Skeletal muscle satellite cell (primary cell): ENCODE data around the gene PKD1L1.
A peak's percentile ranks its signal among the peaks of the same experiment; 100 is the strongest.
"Not testable (repeated sequence)": the region's sequence is repeated elsewhere in the genome, so short reads cannot be mapped to it uniquely, and the experiment has no call there.

Experiments used
- H3K27me3 ChIP-seq: 2 replicates; pipeline ENCODE4 v1.7.0; 2013; ENCODE audit warnings: low read length; ENCODE audit not compliant: control insufficient read depth, insufficient read depth
- H3K36me3 ChIP-seq: 2 replicates; pipeline ENCODE4 v1.7.0; 2013; ENCODE audit warnings: mild to moderate bottlenecking, control low read depth, low read length; ENCODE audit not compliant: insufficient read depth
- H3K4me1 ChIP-seq: 2 replicates; pipeline ENCODE4 v1.7.0; 2013; ENCODE audit warnings: low read length; ENCODE audit not compliant: control insufficient read depth, insufficient read depth
- H3K4me2 ChIP-seq: 2 replicates; pipeline ENCODE4 v1.7.0; 2013; ENCODE audit warnings: mild to moderate bottlenecking, low read length
- H3K4me3 ChIP-seq: 2 replicates; pipeline ENCODE4 v1.7.0; 2013; ENCODE audit warnings: low read length
- H3K9ac ChIP-seq: 2 replicates; pipeline ENCODE4 v1.7.0; 2013; ENCODE audit warnings: mild to moderate bottlenecking, low read depth, low read length, moderate library complexity
- H3K9me3 ChIP-seq: replicated peaks from 2 replicates; pipeline ENCODE4 v1.7.0; 2013; ENCODE audit warnings: mild to moderate bottlenecking, control low read depth, low read length

PKD1L1 gene

GRCh38 chr7:47943676-47944474, 4.4 kb downstream of the PKD1L1 start:
- Histone ChIP-seq H3K4me2 (no peak overlapping the region), H3K9me3 (no peaks in the 10 kb centered on the region), H3K4me3 (no peak overlapping the region), H3K9ac (no peak overlapping the region), H3K27me3 (no peaks in the 10 kb centered on the region), H3K36me3 (no peaks in the 10 kb centered on the region), H3K4me1 (peaks cover 30% of the 10 kb centered on the region)

- H3K4me2 ChIP-seq, H3K9ac ChIP-seq, H3K27me3 ChIP-seq, H3K9me3 ChIP-seq, H3K36me3 ChIP-seq, H3K4me3 ChIP-seq: not testable (repeated sequence)
- H3K4me1 ChIP-seq: peaks cover 30% of the 10 kb centered on the region
These were observed 5.6 kb downstream of the PKD1L1 start for GRCh38 chr7:47942651-47943050.

GRCh38 chr7:47942132-47942531, 6.1 kb downstream of the PKD1L1 start:
- H3K4me1 ChIP-seq: peaks cover 30% of the 10 kb centered on the region
- no peaks in the 10 kb centered on the region for H3K9me3 ChIP-seq
- H3K9ac ChIP-seq: peak overlapping the region; percentile 71
- peak overlapping the region; percentile 51 for H3K4me2 ChIP-seq
- H3K4me3 ChIP-seq: no peak overlapping the region
- H3K36me3 ChIP-seq: no peaks in the 10 kb centered on the region
- no peaks in the 10 kb centered on the region for H3K27me3 ChIP-seq

GRCh38 chr7:47941136-47941844, 7.0 kb downstream of the PKD1L1 start:
- H3K9me3 ChIP-seq: no peaks in the 10 kb centered on the region
- H3K4me1 ChIP-seq: peaks cover 30% of the 10 kb centered on the region
- H3K27me3 ChIP-seq: no peaks in the 10 kb centered on the region
- peak overlapping the region; percentile 75 for H3K4me2 ChIP-seq
- peak overlapping the region; percentile 39 for H3K4me3 ChIP-seq
- peak overlapping the region; percentile 81 for H3K9ac ChIP-seq
- H3K36me3 ChIP-seq: no peaks in the 10 kb centered on the region

GRCh38 chr7:47940088-47941013, 7.9 kb downstream of the PKD1L1 start:
- no peaks in the 10 kb centered on the region for H3K9me3 ChIP-seq
- H3K27me3 ChIP-seq: no peaks in the 10 kb centered on the region
- peak overlapping the region; percentile 81 for H3K9ac ChIP-seq
- H3K4me2 ChIP-seq: peak overlapping the region; percentile 75
- peak overlapping the region; percentile 39 for H3K4me3 ChIP-seq
- no peaks in the 10 kb centered on the region for H3K36me3 ChIP-seq
- H3K4me1 ChIP-seq: peaks cover 30% of the 10 kb centered on the region

- Histone ChIP-seq H3K4me3 (no peak overlapping the region), H3K9ac (no peak overlapping the region), H3K27me3 (no peaks in the 10 kb centered on the region), H3K9me3 (no peaks in the 10 kb centered on the region), H3K4me1 (peaks cover 30% of the 10 kb centered on the region), H3K36me3 (no peaks in the 10 kb centered on the region), H3K4me2 (no peak overlapping the region)
These were observed 8.7 kb downstream of the PKD1L1 start for GRCh38 chr7:47939425-47940036.

GRCh38 chr7:47938574-47939165, 9.6 kb downstream of the PKD1L1 start:
- Histone ChIP-seq H3K9me3 (no peaks in the 10 kb centered on the region), H3K9ac (no peak overlapping the region), H3K36me3 (no peaks in the 10 kb centered on the region), H3K4me3 (no peak overlapping the region), H3K4me1 (peaks cover 28% of the 10 kb centered on the region), H3K27me3 (no peaks in the 10 kb centered on the region), H3K4me2 (no peak overlapping the region)

GRCh38 chr7:47937711-47938573, 10.3 kb downstream of the PKD1L1 start:
- no peak overlapping the region for H3K4me3 ChIP-seq
- H3K4me1 ChIP-seq: peaks cover 23% of the 10 kb centered on the region
- no peaks in the 10 kb centered on the region for H3K9me3 ChIP-seq
- H3K4me2 ChIP-seq: no peak overlapping the region
- no peaks in the 10 kb centered on the region for H3K36me3 ChIP-seq
- no peak overlapping the region for H3K9ac ChIP-seq
- H3K27me3 ChIP-seq: no peaks in the 10 kb centered on the region

- Histone ChIP-seq H3K4me2 (no peak overlapping the region), H3K4me3 (no peak overlapping the region), H3K4me1 (peaks cover 23% of the 10 kb centered on the region), H3K9me3 (no peaks in the 10 kb centered on the region), H3K36me3 (no peaks in the 10 kb centered on the region), H3K9ac (no peak overlapping the region), H3K27me3 (no peaks in the 10 kb centered on the region)
These were observed 11.1 kb downstream of the PKD1L1 start for GRCh38 chr7:47937065-47937687.

- Histone ChIP-seq H3K27me3 (no peaks in the 10 kb centered on the region), H3K4me3 (no peak overlapping the region), H3K4me1 (peaks cover 20% of the 10 kb centered on the region), H3K36me3 (no peaks in the 10 kb centered on the region), H3K9ac (no peak overlapping the region), H3K4me2 (no peak overlapping the region), H3K9me3 (no peaks in the 10 kb centered on the region)
These were observed 11.9 kb downstream of the PKD1L1 start for GRCh38 chr7:47936323-47936722.
